Smooth muscle cell (in vitro differentiated cells): ENCODE data around the gene EPS15. TPM values are rescaled to one million over a fixed set of nuclear protein-coding genes. Genes with fewer than 3 reads are reported as not detected.

Source experiments
- DNase-seq: peaks from one replicate; lab custom pipeline; 2025; ENCODE audit not compliant: unreplicated experiment; lab: John Stamatoyannopoulos, UW
- H2AFZ ChIP-seq: fragments of 200-600 bp; sonication (generic); 2 replicates; pipeline ENCODE4 v1.6.0; 2016; ENCODE audit warnings: antibody characterized with exemption, low read depth, mild to moderate bottlenecking
- H3F3A ChIP-seq: fragments of 200-600 bp; sonication (generic); 2 replicates; pipeline ENCODE4 v1.6.0; 2017; ENCODE audit warnings: antibody characterized with exemption, low read depth
- H3K27ac ChIP-seq: fragments of 200-600 bp; sonication (generic); 2 replicates; pipeline ENCODE4 v1.5.1; 2016; ENCODE audit warnings: low read depth, mild to moderate bottlenecking
- H3K27me3 ChIP-seq: fragments of 200-600 bp; sonication (generic); 2 replicates; pipeline ENCODE4 v1.6.1; 2016; ENCODE audit warnings: low read depth, mild to moderate bottlenecking
- H3K36me3 ChIP-seq: fragments of 200-600 bp; sonication (generic); 2 replicates; pipeline ENCODE4 v1.5.1; 2016; ENCODE audit warnings: low read depth
- H3K4me1 ChIP-seq: fragments of 200-600 bp; sonication (generic); 2 replicates; pipeline ENCODE4 v1.5.1; 2016; ENCODE audit warnings: low read depth
- H3K4me2 ChIP-seq: fragments of 200-600 bp; sonication (generic); 2 replicates; pipeline ENCODE4 v1.6.0; 2016; ENCODE audit warnings: mild to moderate bottlenecking
- H3K4me3 ChIP-seq: fragments of 200-600 bp; sonication (generic); 2 replicates; pipeline ENCODE4 v1.5.1; 2016; ENCODE audit warnings: mild to moderate bottlenecking
- H3K79me2 ChIP-seq: fragments of 200-600 bp; sonication (generic); 2 replicates; pipeline ENCODE4 v1.6.0; 2016; ENCODE audit warnings: low read depth, mild to moderate bottlenecking
- H3K9ac ChIP-seq: fragments of 200-600 bp; sonication (generic); 2 replicates; pipeline ENCODE4 v1.6.0; 2016; ENCODE audit warnings: low read depth
- H3K9me3 ChIP-seq: fragments of 200-600 bp; sonication (generic); replicated peaks from 2 replicates; pipeline ENCODE4 v1.5.1; 2016; ENCODE audit warnings: low read depth
- H4K20me1 ChIP-seq: fragments of 200-600 bp; sonication (generic); 2 replicates; pipeline ENCODE4 v1.6.0; 2016; ENCODE audit warnings: low read depth
- WGBS: methylation state at CpG from one replicate; pipeline ENCODE4 v1.1.7; 2016; ENCODE audit warnings: low lambda C conversion rate; 5-methylcytosine and 5-hydroxymethylcytosine counted together
- polyA plus RNA-seq: library from polyadenylated mRNA; unstranded; fragments of >200 nt; fragmentation: Nextera tagmentation; extraction: Ambion mirVana; gene quantifications from 2 replicates; pipeline ENCODE4 v1.2.1, GENCODE V29; 2016
- total RNA-seq: library from RNA; depleted of rRNA; stranded (reverse); fragments of >200 nt; gene quantifications from 2 replicates; pipeline ENCODE4 v1.2.3, GENCODE V29; 2014
- TF ChIP-seq, protein P1 (sequence below): fragments of 200-600 bp; sonication (generic); IDR thresholded peaks from 2 replicates; pipeline ENCODE4 v1.5.1; 2017; ENCODE audit warnings: borderline replicate concordance, mild to moderate bottlenecking, antibody characterized with exemption; ENCODE audit not compliant: insufficient read depth, poor library complexity, severe bottlenecking

The EPS15 gene
- total and polyA plus RNA-seq, 2 experiments from 2014 or later, result 9.0 to 54.3 TPM

DNA sequence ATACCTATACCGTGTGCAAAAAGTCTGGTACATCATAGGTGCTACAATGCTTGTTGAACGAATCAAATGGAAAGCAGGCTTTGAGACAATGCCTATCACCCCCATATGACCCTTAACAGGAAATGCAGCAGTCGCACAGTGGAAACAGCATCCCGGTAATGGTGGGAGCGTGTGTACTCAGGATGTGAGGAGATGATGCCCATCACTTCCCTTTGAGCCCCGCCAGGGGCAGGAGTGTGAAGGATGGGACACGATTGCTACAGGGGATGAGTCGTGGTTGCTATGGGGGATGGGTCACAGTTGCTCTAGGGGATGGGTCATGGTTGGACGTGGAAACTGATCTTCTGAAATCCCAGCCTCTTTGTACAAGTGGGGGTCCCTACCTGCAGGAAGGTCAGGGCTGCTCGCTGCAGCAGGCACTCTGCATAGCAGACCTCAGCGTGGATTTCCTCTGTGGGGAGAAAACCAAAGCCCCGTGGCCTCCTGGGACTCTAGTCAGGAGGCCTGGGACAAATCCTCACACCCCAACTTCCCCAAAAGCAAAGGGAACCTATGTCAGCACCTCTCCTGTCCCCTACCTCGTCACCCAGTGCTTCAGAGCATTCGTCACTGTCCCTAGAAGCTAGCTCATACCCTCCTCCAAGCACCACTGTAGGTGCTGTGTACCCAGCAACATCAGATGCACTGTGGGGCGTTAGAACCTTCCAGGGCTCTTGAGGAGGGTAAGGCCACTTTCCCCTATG is 208.0 kb downstream of the EPS15 start:
- H3K4me2 ChIP-seq, result no peak overlapping the region
- H3K4me1 ChIP-seq, result peaks cover 3% of the 10 kb centered on the region
- DNase-seq, result no peak
- H3K9ac ChIP-seq, result no peak overlapping the region
- no peaks in the 10 kb centered on the region for H3F3A ChIP-seq
- H3K36me3 ChIP-seq, result no peaks in the 10 kb centered on the region
- H3K79me2 ChIP-seq, result no peaks in the 10 kb centered on the region
- 81% methylated on average over 15 of the region's 15 CpGs for WGBS
- H2AFZ ChIP-seq, result no peak overlapping the region
- H4K20me1 ChIP-seq, result no peaks in the 10 kb centered on the region
- H3K4me3 ChIP-seq, result no peak overlapping the region
- TF ChIP-seq, protein P1, sequence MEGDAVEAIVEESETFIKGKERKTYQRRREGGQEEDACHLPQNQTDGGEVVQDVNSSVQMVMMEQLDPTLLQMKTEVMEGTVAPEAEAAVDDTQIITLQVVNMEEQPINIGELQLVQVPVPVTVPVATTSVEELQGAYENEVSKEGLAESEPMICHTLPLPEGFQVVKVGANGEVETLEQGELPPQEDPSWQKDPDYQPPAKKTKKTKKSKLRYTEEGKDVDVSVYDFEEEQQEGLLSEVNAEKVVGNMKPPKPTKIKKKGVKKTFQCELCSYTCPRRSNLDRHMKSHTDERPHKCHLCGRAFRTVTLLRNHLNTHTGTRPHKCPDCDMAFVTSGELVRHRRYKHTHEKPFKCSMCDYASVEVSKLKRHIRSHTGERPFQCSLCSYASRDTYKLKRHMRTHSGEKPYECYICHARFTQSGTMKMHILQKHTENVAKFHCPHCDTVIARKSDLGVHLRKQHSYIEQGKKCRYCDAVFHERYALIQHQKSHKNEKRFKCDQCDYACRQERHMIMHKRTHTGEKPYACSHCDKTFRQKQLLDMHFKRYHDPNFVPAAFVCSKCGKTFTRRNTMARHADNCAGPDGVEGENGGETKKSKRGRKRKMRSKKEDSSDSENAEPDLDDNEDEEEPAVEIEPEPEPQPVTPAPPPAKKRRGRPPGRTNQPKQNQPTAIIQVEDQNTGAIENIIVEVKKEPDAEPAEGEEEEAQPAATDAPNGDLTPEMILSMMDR, result no peak
- H3K9me3 ChIP-seq, result no peaks in the 10 kb centered on the region
- no peaks in the 10 kb centered on the region for H3K27me3 ChIP-seq
- no peak overlapping the region for H3K27ac ChIP-seq

DNA sequence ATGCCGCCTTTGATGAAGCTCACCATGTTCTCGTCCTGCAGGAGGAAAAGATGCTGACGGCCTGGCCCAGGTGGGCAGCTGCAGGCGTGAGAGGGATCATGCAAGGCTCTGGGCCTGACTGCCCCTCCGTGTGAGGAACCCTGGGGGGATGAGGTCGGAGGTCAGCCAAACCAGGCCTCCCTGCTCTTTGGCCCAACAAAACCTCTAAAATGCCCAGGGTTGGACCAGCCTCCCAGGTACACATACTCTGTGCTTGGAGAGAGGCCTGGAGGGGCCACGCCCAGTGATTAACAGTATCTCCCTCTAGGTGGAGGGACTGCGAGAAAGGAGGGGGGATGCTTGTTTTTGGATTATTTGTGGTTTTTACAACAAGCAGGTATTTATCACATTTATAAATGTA is 209.8 kb downstream of the EPS15 start:
- Histone ChIP-seq H3K4me1 (no peaks in the 10 kb centered on the region), H3K27me3 (no peaks in the 10 kb centered on the region), H4K20me1 (no peaks in the 10 kb centered on the region), H3K4me2 (no peak overlapping the region), H3K36me3 (no peaks in the 10 kb centered on the region), H3K4me3 (no peak overlapping the region), H3K9me3 (no peaks in the 10 kb centered on the region), H3F3A (no peaks in the 10 kb centered on the region), H2AFZ (no peak overlapping the region), H3K9ac (no peak overlapping the region), H3K27ac (no peak overlapping the region), H3K79me2 (no peaks in the 10 kb centered on the region)
- TF ChIP-seq, protein P1, result no peak
- DNase-seq, result no peak
- WGBS, result 90% methylated on average over 8 of the region's 8 CpGs

DNA sequence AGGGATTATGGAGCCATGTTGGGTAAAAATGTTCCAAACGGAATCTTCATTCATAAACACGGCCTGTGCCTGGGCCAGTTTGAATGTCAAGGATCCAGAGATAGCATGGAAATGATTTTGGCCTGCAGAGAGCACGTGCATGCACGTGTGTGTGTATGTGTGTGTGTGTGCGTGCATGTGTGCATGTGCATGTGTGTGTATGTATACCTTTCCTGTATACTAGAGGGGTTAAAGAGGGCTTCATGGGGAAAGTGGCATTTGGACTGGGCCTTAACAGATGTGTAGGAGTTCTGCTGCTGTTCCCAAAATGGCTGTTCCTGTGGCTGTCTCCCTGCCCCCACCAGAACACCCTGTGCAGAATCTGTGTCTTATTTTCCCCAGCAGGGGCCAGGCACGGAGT is 210.4 kb downstream of the EPS15 start:
- Histone ChIP-seq H2AFZ (no peak overlapping the region), H3K79me2 (no peaks in the 10 kb centered on the region), H3K4me1 (no peaks in the 10 kb centered on the region), H3K4me3 (no peak overlapping the region), H3K27me3 (no peaks in the 10 kb centered on the region), H3K4me2 (no peak overlapping the region), H3F3A (no peaks in the 10 kb centered on the region), H3K36me3 (no peaks in the 10 kb centered on the region), H3K9ac (no peak overlapping the region), H3K27ac (no peak overlapping the region), H3K9me3 (no peaks in the 10 kb centered on the region), H4K20me1 (no peaks in the 10 kb centered on the region)
- TF ChIP-seq, protein P1, result no peak
- WGBS, result 87% methylated on average over 6 of the region's 6 CpGs
- DNase-seq, result no peak

DNA sequence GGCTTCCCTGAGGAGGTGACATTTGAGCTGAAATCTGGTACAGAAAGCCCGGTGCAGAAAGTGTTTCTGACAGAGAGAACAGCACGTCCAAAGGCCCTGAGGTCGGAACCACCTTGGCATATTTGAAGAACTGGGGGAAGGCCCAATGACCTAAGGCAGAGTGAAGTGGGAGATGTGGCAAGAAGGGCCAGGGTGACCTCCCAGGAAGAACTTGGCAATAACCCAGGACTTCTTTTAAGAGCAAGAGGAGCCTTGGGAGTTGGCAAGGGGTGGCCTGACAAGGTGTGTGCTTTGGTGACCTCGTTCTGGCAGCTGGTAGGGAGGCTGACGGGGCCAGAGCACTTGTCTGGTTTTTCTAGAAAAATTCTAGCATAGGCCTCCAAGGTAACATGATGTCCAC is 212.1 kb downstream of the EPS15 start:
- Histone ChIP-seq H3K36me3 (no peaks in the 10 kb centered on the region), H3K27ac (no peak overlapping the region), H2AFZ (no peak overlapping the region), H4K20me1 (no peaks in the 10 kb centered on the region), H3K79me2 (no peaks in the 10 kb centered on the region), H3K4me1 (no peaks in the 10 kb centered on the region), H3K4me3 (no peak overlapping the region), H3F3A (no peaks in the 10 kb centered on the region), H3K9ac (no peak overlapping the region), H3K9me3 (no peaks in the 10 kb centered on the region), H3K4me2 (no peak overlapping the region), H3K27me3 (no peaks in the 10 kb centered on the region)
- DNase-seq, result no peak
- TF ChIP-seq, protein P1, result no peak
- 91% methylated on average over 5 of the region's 5 CpGs for WGBS
